ENCODE measurements around the gene COX14. TPM values are rescaled to one million over a fixed set of nuclear protein-coding genes. Genes with fewer than 3 reads are reported as not detected.

Gene COX14
- total and polyA plus RNA-seq, 10 of the 15 experiments (the other 5 are each of a cell fraction or from before 2014, with no cell fraction given): 44.6 to 361 (median 120) TPM

DNA sequence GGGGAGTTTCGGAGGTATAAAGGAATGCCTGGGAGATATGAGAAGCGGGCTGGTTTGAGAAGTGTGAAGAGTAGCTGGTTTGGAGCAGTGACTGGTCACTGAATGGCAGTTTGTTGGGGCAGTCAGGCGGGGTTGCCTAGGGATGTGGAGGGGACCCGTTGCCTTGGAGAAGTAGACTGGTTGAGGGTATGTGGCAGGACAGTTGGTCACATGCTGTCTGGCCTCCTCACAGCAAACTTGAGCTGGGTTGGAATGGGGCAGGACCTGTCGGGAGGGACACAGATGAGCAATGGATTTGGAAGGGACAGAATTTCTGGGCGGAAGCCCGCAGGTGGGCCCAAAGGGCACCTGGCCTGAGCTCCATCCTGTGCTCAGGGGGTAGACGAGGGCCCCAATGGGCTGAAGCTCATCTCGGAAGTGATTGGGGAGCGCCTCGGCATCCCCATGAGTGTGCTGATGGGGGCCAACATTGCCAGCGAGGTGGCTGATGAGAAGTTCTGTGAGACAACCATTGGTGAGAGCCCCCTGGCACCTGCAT, 6.1 kb upstream of the COX14 start:
- no peak overlapping the region for H3K4me3 ChIP-seq
- H2AFZ ChIP-seq (ENCODE audit: control insufficient read depth, low read depth, low read length): no peak overlapping the region
- intact Hi-C loops (cut with micrococcal nuclease; ENCODE audit: unreplicated experiment): no loop called here
- 64% methylated on average over 12 of the region's 12 CpGs for WGBS (ENCODE audit: insufficient coverage, insufficient replicate concordance, low lambda C conversion rate, missing lambda C conversion rate)
- TF ChIP-seq JUND (IDR thresholded peaks at IDR 0.05; ENCODE audit: low read depth, low read length) (no peak), GATAD2B (conservative IDR thresholded peaks at IDR 0.05; ENCODE audit: low read depth) (no peak), RFX5 (IDR thresholded peaks at IDR 0.05; ENCODE audit: low read depth, low read length) (no peak), POLR2AphosphoS2 (IDR thresholded peaks at IDR 0.05; ENCODE audit: low read depth, low read length) (no peak)
- TF ChIP-seq, protein P1, sequence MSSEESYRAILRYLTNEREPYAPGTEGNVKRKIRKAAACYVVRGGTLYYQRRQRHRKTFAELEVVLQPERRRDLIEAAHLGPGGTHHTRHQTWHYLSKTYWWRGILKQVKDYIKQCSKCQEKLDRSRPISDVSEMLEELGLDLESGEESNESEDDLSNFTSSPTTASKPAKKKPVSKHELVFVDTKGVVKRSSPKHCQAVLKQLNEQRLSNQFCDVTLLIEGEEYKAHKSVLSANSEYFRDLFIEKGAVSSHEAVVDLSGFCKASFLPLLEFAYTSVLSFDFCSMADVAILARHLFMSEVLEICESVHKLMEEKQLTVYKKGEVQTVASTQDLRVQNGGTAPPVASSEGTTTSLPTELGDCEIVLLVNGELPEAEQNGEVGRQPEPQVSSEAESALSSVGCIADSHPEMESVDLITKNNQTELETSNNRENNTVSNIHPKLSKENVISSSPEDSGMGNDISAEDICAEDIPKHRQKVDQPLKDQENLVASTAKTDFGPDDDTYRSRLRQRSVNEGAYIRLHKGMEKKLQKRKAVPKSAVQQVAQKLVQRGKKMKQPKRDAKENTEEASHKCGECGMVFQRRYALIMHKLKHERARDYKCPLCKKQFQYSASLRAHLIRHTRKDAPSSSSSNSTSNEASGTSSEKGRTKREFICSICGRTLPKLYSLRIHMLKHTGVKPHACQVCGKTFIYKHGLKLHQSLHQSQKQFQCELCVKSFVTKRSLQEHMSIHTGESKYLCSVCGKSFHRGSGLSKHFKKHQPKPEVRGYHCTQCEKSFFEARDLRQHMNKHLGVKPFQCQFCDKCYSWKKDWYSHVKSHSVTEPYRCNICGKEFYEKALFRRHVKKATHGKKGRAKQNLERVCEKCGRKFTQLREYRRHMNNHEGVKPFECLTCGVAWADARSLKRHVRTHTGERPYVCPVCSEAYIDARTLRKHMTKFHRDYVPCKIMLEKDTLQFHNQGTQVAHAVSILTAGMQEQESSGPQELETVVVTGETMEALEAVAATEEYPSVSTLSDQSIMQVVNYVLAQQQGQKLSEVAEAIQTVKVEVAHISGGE (CRISPR knock-in tag; IDR thresholded peaks at IDR 0.05): no peak
- peaks cover 0 to 4% of the 10 kb centered on the region in 2 experiments; a peak in 2 of 4 replicates for H3K36me3 ChIP-seq (ENCODE audit: control insufficient read depth in 2 of 2, insufficient read depth in 2 of 2, low read length in 1 of 2)
- ChIA-PET POLR2A (no interaction called here), RAD21 (ENCODE audit: unreplicated experiment) (no interaction called here), SMC1A (ENCODE audit: uncharacterized antibody, unreplicated experiment) (no interaction called here), CTCF (interaction anchor here (0.8 to 13.0 kb wide), 2 partner anchors 17 to 63 kb away, joined by 4 to 257 read pairs; partner anchors contain the start of gene CERS5)
- H3K27ac ChIP-seq (ENCODE audit: control insufficient read depth, insufficient read depth): no peak overlapping the region
- H3K9me3 ChIP-seq (replicated peaks; ENCODE audit: control insufficient read depth, insufficient read depth, low read length): no peaks in the 10 kb centered on the region
- H3K4me1 ChIP-seq (ENCODE audit: control insufficient read depth, insufficient read depth, low read length): peaks cover 15% of the 10 kb centered on the region
- BruUV-seq (replicated peaks): no TSS peak
- H4K20me1 ChIP-seq (ENCODE audit: control insufficient read depth, insufficient read depth): no peaks in the 10 kb centered on the region
- ATAC-seq (no peak), DNase-seq (ENCODE audit: low read depth, low spot score) (no peak), FAIRE-seq (no peak)
- no peak overlapping the region for H3K4me2 ChIP-seq (ENCODE audit: control insufficient read depth, insufficient read depth)
- no peaks in the 10 kb centered on the region for H3K27me3 ChIP-seq (replicated peaks in 1 of 2; ENCODE audit: control insufficient read depth in 2 of 2, insufficient read depth in 2 of 2, low read length in 1 of 2)
- in situ Hi-C loops (cut with MboI): no loop called here
- no peak overlapping the region for H3K9ac ChIP-seq (ENCODE audit: control insufficient read depth, insufficient read depth, low read length)
- no peaks in the 10 kb centered on the region for H3K79me2 ChIP-seq (ENCODE audit: control insufficient read depth, insufficient read depth, low read length)
